Stimulated activated naive CD8-positive, alpha-beta T cell treated with anti-CD3 and anti-CD28 coated beads, Interleukin-15, Interleukin-2, amounts not matched to agents 100 U/mL and 50 U/mL, for 24 hours (primary cell): ENCODE results near the gene ARAP1.

Experiments used
- ATAC-seq: fragments of 150-1000 bp; cut with Tn5 transposase; one replicate; pipeline ENCODE4 v1.10.0; 2021
- DNase-seq: peaks from one replicate; pipeline ENCODE4 v3.0.0; 2021

The ARAP1 gene

DNA sequence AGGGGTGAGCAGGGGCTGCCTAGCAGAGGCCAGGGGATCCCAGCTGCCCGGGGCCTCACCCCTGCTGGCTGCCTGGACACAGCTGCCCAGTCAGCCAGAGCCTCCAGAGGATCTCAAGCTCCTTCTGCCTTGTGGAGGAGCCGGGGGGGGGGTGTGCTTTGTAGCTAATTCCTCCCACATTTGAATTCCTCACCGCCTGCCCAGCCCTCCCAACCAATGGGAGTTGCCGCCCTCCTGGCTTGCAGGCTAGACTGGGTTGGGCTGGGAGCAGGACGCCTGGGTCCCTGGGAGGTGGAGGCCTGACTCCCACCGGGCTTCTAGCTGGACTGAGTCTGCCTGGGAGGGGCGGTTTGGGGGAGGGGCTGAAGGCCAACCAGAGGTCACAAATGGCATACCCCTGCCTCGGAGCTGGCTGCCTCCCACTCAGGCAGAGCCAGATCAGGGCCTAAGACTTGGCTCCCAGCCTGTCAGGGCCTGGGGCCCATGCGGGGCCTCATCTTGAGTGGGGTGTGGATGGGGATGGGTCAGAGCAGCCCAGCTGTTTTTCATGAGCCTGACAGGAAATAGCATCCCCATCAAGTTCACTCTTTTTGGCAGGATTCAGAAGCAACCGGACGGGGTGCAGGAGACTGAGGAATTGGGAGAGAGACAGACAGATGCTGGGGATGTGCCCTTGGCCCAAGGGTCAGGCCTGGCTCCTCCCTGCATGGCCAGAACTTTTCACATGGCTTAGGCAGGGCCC lies 48.8 kb downstream of the ARAP1 start:
- DNase-seq (no peak), ATAC-seq (no peak)

DNA sequence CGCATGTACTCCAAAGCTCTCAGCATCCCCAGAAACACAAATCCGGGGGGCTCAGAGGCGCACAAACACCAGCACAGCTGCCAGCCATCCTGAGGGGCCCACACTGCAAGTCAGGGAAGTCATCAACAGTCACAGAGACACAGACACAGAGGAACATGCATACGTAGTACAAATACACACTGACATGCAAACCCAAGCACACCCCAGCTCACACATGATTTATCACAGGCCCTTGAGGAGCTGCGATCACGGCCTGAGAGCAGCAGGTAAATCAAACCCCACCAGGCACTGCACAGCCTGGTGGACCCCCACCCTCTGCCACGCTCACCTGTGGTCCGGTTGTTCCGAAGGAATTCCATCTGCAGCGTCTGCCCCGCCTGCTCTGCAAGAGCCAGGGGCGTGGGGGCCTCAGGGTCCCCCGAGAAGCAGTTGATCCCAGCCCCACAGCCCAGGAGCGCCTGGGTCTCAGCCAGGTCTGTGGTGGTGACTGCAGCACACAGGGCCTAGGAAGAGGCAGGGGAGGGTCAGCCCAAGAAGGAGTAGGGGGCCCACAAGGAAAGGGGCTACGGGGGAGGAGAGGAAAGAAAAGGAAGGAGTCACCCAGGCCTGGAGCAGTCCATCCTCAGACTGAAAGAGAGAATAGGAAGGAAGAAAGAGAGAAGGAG lies 49.5 kb downstream of the ARAP1 start:
- ATAC-seq (no peak), DNase-seq (no peak)

DNA sequence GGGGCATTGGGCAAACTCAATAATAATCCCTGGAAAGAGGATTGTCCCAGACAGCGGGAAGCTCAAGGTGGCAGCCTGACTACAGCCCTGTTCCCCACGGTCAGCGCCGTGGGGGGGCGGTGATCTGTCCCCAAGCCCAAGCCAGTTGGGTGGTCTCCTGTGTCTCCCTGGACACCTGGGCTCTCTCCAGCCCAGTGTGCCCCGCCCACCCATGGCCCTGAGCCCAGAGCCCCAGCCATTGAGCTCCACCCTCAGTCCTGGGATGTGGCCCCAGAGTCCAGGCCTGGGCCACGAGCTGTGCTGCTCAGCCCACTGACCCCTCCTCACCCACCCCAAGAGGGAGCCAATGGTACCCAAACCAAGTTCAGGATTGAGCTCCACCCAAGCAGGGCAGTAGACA lies 50.1 kb downstream of the ARAP1 start:
- DNase-seq (no peak), ATAC-seq (no peak)

DNA sequence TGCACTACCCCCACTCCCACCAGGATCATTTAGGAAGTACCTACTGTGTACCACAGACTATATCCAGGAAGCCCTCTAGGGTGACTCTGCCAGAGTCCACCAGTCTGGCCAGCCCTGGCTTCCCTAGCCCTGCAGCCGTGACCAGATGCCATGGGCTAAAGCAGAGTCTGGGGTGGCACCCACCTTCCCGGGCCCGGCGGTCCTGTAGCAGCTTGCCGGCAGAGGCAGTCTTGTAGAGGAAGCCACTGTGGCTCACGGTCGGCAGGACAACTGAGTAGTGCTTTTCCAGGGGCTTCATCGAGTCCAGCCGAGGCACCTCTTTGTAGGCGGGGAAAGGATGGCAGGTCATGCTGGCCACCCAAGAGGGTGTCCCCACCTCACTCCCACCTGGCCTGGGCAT lies 50.7 kb downstream of the ARAP1 start:
- no peak for DNase-seq
- no peak for ATAC-seq

DNA sequence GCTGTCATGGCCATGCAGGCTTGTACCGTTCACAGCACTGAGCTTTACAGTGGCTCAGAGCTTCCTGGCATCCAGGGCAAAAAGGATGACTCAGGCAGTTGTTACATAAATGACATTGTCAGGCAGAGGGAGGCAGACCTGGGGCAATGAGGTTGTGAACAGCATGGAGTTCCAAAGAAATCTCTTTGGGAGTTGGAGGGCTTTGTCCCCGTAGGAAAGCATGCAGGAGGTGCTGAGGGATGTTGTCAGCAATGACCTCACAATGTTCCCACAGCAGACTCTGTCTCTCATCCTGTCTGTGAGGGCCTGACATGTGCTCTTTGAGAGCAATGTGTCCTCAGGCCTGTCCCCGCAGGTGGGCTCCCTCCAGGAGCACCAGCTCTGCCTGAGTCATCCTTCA lies 52.1 kb downstream of the ARAP1 start:
- no peak for ATAC-seq
- no peak for DNase-seq

DNA sequence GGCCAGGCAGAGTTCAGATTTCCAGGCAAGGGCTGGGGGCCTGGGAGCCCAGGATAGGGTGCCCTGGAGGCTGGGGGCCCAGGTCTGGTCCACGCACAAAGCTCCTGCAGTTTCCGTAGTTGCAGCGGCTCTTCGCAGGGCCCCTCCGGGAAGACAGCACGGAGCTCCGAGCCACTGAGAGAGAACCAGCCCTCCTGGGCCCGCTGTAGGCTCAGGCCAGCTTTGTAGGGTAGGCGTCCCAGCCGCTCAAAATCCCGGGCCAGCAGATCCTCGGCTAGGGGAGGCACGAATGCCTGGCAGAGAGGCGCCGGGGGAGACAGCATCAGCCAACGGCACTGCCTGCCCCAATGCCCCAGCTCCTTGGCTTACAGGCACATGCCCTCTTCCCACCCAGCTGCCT lies 54.4 kb downstream of the ARAP1 start:
- no peak for DNase-seq
- no peak for ATAC-seq

DNA sequence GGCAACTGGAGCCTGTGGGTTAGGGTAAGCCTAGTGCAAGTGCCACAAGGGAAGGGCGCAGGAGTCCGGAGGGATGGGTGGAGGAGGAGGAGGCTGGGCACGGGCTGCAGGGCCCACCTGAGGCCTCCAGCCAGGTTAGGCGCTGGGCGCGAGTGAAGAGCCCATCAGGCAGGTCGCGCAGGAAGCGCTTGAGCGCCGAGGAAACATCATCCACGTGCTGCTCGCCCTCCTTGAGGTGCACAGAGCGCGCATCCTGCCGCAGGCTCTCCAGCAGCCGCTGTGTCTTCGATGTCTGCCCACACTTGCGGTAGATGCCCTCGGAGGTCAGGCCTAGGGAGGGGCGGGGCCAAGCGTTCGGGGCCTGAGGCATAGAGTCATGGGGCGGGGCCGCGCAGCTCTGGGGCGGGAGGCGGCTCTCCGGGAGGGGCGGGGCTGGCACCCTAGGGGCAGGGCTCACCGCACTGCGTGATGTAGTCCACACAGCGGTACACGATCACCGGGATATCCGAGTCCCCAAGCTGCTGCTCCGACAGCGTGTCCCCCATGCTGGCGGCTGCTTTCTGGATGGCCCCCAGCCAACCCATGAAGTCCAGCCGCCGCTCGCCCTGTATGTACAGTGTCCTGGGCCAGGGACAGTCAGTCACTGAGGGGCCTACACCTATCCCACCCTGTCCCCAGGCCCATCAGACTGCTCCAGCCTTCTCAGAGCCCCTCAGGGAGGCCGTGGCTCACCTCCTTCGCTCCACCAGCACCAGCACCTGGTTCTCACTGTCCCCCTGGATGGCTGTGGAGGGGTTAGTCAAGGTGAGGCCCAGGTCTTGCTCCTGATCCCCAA lies 55.1 kb downstream of the ARAP1 start:
- DNase-seq (no peak), ATAC-seq (peak; percentile 10)

DNA sequence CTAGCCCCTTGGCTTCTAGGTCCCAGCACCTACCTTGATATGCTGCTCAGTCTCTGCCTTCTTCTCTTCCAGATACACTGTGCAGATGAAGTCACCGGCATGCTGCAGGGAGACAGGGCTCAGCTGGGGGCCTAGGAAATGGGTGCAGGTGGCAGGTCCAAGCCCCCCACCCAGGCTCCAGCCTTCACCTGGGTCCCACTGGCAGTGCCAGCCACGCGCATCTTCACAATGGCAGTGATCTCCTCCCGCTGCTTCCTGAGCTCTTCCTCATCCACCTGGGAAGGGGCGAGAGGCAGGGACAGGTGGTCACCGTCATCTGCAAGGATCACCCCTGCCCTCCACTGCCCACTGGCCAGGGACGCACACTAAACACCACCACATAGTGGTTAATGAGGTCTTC lies 56.9 kb downstream of the ARAP1 start:
- DNase-seq (no peak), ATAC-seq (no peak)

DNA sequence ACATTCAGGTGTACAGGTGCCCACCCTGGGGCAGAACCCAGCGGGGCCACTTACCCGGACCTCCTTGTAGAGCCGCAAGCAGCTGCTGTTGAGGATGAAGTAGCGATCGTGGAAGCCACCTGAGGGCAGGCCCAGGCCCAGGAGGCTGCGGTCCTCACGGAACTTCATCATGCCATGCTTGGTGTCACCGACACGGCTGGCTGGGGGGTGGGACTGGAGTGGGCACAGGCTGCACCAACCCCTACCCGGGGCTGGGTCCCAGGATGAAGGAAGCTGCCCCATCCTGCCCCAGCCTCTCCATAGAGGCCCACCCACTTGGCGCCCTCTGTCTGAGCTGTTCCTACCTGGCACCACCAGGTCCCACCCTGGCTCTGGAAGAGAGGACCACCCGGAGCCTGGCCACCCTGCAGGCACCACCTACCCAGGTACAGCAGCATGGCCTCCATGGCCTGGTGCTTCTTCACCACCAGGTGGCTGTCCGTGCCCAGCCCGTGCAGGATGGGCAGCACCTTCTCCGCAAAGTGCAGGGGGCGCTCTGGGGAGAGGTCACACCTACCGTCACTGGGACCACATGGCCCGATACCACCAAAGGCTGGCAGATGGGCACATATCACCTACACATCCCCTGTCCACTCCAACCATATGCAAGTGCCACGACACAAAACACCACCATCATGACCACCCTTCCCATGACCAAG lies 58.8 kb downstream of the ARAP1 start:
- ATAC-seq (no peak), DNase-seq (no peak)

DNA sequence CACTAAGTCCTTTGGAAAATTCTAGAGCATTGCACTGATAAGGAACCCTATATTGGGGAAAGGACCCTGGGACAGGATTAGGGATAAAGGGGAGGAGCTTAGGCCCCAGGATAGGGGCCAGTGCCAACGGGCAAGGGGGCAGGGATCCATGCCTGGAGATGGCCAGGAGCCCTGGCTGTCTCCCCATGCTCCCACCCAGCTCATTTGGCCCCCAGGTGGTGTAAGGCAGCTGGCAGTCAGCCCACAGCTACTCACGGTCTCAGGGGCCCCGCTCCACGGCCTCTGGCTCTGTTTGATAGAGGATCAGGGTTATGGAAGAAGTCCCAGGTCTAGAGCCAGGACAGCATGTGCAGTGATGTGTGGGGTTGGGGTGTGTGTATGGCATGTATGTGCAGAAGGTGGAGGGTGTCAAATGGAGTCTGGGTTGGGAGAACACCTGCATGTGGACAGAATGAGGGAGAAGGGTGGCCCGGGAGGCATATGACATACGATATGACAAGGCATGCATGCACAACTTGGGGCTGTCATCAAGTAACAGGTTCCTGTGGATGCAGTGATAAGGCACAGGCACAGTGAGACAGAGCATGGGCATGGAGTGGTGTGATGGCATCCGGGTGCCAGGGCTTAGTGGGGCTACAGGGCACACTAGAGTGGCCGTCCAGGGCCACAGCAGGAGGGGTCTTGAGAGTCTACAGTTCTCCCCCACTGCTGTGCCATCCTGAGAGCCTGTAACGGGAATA lies 59.5 kb downstream of the ARAP1 start:
- no peak for ATAC-seq
- DNase-seq = no peak

DNA sequence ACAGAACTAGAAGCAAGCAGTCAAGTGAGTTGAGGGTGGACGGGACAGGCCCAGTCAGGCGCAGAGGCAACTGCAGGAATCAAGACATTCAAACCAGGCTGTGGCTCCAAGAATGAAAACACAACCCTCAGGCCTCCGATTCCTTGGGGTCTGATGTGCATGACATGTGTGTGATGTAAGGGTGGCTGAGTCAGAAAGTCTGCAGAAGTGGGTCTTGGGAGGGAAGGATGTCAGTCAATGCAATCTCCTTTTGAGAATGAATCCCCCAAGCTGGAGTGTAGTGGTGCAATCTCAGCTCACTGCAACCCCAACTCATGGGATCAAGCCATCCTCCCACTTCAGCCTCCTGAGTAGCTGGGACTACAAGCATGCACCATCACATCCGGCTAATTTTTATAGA lies 62.0 kb downstream of the ARAP1 start:
- no peak for ATAC-seq

DNA sequence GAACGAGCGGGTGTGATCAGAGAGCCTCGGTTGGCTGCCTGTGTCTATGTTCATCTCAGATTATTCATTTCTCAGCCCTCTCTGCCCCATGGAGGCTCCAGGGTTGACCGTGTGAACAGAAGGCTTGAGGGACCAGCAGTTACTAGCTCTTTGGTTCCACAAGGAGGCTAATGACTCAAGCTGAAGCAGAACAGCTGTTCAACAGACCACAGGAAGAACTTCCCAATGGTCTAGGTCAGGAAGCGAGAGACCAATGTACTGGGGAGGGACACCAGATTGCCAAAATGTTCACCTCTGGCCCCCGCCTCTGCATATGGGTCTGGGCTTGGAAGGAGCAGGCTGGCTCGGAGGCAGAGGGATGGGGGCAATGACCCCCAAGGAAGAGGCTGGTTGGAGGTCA lies 63.3 kb downstream of the ARAP1 start:
- DNase-seq = no peak
- ATAC-seq = no peak

More for the DNA sequence above, 62.0 kb downstream of the ARAP1 start:
- DNase-seq = no peak

DNA sequence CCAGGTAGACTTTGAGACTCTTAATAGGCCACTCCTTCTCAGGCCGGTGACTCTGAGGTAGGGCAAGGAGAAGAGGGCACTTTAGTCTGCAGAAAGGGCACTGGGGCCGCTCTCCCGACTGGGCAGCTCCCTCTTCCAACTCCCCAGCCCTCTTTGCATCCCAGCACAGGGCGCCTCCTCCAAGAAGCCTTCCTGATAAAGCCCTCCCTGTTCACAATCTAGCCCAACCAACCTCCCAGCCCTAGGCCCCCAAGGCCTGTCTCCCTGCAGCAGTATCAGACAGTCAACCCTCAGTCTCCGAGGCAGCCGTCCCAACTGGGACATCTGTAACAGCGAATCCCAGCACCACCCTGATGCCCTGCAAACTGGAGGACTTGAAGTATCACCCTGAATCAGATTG lies 63.7 kb downstream of the ARAP1 start:
- ATAC-seq = no peak
- DNase-seq = no peak

DNA sequence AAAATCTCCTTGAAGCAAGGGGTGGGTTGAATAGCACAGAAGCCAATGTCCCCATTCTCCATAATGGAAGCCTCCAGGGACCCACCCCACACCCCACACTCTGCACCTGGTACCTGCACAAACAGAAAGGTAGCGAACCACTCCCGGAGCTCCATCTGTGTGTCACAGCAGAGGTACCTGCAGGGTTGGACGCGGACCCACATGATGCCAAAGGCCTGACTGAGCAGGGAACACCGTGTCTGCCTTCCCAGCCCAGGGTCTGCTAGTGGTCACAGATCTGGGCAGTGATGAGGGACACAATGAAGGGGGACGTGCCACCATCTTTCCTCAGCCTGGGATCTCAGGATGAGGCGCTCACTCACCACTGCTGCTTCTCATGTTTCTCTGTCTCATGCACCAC lies 64.9 kb downstream of the ARAP1 start:
- ATAC-seq (no peak), DNase-seq (no peak)

DNA sequence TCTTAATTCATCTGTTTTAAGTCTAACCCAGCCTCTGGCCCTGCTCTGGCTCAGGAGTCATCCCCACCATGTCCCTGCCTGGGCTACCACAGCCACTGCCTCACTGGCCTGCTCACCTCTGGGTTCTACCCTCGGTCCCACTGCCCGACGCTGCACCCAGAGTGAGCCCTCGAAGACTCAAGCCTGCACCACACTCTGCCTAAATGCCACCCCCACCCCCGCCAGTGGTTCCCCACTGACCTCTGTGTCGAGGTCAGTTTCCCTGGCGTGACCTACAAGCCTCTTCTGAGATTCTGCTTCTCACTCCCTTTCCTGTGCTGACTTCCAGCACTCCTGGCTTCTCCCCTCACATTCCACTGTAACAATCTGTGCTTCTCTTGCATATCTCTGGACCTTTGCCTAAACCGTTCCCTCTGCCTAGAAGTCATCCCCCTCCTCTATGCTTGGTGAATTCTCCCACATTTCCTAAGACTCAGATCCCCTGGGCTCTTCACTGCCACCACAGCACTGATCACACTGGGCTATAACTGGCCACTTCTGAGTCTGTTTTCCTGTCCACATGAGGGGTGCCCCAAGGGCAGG lies 65.5 kb downstream of the ARAP1 start:
- no peak for ATAC-seq
- DNase-seq = no peak

DNA sequence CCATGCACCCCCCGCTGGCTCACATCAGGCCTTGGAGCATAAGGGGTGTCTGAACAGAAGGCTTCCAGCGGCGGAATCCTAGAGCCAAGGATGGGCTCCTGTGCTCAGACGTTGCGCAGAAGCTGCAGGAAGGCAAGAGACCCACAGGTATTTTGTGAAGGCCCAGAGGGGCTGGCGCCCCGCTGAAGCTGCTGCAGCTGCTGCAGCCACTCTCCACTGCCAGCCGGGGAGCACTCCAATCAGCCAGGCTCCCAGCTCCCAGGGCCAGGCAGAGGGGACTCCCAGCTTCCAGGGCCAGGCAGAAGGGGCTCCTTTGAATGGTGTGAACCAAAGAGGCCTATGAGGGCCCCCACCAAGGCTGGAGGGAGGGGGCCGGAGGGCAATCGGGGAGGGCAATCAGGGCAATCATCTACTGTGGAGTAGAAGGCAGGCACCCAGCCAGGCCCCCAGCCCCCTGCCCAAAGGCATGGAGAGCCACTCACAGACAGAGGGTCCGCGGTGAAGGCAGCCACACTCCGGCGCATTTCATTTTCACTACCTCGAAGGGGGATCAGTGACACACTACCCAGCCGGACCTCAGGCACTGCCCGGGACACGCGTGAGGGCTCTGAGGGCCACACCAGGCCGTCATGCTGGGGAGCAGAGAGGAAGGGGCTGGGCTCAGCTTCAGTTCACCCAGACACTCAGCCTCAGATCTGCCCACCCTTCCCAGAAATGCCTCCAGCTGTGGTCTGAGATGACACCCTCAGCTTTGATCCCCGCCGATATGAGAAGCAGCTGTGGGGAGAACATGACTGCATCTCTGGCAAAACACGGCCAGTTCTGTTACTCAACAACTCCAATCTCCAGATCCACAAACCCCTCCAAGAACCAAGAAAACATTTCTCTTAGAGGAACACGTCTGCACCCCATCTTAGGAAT lies 66.4 kb downstream of the ARAP1 start:
- peak; percentile 75 for ATAC-seq
- peak; percentile 73 for DNase-seq

DNA sequence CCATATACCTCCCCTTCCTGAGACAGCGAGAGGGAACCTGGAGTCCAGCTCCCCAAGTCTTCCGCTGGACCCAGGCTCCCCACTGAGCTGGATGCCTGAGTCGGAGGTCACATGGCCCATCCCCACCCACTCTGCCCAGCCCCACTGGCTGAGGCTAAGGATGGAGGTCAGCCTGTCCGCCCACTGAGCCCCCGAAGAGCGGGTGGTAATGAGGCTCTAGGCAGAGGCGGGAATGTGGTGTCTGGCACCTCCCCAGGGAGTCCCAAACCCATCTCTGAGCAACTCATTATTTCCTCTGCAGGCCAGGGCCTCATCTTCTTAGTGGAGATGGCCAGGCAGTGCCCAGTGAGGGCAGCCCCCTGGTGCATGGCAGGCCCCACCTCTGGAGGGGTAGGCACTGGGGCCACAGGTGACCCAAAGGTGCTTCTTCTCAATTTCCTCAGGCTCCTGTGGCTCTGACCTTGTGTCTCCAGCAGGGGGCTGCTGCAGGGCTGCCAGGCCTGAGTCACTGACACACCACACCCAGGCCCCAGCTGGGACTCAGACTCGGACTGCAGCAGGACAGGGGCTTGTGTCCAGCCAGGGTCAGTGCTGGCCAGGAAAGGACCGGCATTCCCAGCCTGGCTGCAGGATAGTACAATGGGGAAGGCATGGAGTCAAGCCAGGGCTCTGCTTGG lies 67.8 kb downstream of the ARAP1 start:
- peak; percentile 59 for DNase-seq

DNA sequence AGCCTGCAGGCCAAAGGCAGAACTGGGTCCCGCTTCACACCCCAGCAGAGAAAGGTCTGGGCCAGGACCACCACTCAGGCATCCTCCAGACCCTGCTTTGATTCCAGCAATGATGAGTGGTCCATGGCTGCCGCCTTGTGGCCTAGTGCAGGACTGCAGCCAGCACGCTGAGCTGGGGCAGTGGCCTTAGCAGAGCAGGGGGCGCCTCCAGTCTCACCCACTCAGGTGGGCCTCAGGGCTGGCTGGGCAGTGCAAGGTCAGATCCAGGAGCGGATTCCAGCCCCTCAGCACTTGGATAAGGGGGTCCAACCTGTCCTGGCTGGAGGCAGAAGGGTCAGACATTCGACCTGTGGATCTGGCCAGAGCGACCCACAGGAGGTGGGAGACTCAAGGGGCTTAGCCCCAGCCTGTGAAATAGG lies 68.4 kb downstream of the ARAP1 start:
- peak; percentile 48 for ATAC-seq
- peak; percentile 82 for DNase-seq

More for the DNA sequence above, 67.8 kb downstream of the ARAP1 start:
- ATAC-seq = peak; percentile 58

DNA sequence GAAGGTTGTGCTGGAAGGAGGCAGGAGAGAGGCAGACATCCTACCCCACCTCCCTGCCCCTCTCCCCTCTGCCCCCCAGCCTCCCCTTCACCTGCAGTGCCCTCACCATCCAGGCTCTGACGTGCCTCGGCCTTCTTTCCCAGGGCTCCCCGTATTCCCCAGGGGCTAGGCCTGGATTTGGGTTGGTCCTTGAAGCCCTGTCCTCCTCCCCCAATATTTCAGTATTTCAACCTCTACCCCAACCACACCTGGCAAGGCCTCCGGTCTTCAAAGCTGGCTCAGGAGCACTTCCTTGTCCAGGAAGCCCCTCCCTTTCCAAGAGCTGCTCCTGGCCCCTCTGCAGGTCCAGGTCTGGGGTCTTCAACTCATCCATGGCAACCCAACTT lies 69.4 kb downstream of the ARAP1 start:
- ATAC-seq = no peak
- no peak for DNase-seq
